A172 (cell line): ENCODE data around the gene SELENOM. TPM values are rescaled to one million over a fixed set of nuclear protein-coding genes. Genes with fewer than 3 reads are reported as not detected.

Experiments used
- DNase-seq: peaks from one replicate; pipeline ENCODE4 v3.0.0-alpha.2; 2015; ENCODE audit warnings: low spot score
- total RNA-seq: library from RNA; depleted of rRNA; stranded (reverse); fragments of >200 nt; shearing (Covaris generic); gene quantifications from 2 replicates; pipeline ENCODE4 v1.2.3, GENCODE V29; 2014; rRNA removed

SELENOM gene, protein sequence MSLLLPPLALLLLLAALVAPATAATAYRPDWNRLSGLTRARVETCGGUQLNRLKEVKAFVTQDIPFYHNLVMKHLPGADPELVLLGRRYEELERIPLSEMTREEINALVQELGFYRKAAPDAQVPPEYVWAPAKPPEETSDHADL
- total RNA-seq: 128 and 162 TPM in 2 replicates

DNA sequence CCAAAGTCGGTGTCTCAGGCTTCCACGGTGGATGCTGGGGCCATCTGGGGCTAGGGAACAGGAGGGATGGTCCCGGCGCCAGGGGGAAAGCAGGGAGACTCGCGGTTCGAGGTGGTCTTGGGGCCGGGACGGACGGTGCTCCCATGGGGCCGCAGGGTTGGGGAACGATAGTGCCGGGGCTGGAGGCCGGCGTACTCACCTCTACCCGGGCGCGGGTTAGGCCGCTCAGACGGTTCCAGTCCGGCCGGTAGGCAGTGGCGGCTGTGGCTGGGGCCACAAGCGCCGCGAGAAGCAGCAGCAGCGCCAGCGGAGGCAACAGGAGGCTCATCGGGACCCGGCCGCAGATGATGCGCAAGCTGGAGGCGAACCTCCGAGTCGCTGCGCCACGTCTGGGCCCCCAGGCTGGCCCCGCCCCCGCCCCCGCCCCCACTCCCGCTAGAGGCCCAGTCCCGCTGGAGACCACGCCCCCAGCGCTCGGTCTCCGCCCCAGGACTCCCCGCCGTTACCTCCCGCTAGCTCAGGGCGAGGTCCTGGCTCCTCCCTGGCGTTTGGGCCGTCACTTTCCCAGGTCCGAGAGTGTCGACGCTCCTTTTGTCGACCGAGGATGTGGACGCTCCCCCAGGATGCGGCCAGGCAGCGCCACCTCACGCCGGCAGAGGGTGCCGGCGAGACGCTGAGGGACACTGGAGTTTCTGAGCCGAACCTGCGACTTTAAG, at the start of gene SELENOM:
Gene SELENOM (minus strand): TSS at position 391 of the 716 bp plus-strand sequence. CDS start 63 bp downstream, at position 328.
- peak; percentile 87 for DNase-seq

GRCh38 chr22:31155422-31155821, 48.1 kb upstream of the SELENOM start:
- no peak for DNase-seq

DNA sequence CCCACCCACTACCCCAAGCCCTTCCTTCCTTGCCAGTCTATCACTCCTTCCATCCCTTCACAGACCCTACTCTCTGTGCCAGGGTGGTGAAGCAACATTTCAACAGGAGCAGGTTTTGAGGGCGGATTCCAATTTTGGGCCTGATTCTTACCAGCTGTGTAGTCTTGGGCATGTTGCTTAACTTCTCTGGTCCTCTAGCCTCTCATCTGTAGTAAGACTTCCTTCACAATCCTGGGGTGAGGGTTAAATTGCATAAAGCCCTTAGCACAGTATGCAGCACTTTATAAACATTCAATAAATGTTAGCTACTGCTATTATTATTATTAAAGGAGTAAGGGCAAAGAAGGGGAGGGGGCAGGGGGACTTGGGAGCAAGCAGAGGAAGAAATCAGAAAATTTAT, 47.6 kb upstream of the SELENOM start:
- DNase-seq: no peak

DNA sequence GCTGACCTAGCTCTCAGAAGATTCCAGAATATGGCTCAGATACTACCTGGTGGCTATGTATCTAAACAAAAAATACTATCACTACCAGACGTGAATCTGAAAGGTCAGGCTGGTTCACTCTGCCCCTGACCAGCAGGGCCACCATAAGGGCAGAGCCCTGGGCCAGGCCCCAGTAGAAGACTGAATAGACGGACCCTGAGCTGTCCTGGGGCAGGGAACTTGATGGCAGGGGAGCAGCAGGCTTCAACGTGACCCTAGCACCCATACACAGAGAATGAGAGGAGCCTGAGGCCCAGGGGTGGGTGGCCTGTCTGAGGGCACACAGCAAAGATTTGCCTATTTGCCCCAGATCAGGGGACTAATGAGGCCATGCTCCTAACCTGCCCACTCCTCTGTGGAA, 46.0 kb upstream of the SELENOM start:
- DNase-seq: no peak

GRCh38 chr22:31151872-31152271, 44.5 kb upstream of the SELENOM start:
- DNase-seq: no peak

DNA sequence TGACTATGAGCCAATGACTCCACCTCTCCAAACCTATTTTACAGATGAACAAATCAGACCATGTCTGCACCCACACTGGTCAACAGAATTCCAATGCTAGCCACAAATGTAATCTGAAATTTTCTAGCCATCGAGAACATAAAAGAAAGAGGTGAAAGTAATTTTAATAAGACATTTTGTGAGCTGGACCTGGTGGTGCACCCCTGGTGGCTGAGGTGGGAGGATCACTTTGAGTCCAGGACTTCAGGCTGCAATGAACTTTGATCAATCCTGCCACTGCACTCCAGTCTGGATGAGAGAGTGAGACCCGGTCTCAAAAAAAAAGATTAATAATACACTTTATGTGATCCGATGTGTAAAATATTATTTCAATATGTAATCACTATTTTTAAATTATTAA, 43.2 kb upstream of the SELENOM start:
- no peak for DNase-seq

DNA sequence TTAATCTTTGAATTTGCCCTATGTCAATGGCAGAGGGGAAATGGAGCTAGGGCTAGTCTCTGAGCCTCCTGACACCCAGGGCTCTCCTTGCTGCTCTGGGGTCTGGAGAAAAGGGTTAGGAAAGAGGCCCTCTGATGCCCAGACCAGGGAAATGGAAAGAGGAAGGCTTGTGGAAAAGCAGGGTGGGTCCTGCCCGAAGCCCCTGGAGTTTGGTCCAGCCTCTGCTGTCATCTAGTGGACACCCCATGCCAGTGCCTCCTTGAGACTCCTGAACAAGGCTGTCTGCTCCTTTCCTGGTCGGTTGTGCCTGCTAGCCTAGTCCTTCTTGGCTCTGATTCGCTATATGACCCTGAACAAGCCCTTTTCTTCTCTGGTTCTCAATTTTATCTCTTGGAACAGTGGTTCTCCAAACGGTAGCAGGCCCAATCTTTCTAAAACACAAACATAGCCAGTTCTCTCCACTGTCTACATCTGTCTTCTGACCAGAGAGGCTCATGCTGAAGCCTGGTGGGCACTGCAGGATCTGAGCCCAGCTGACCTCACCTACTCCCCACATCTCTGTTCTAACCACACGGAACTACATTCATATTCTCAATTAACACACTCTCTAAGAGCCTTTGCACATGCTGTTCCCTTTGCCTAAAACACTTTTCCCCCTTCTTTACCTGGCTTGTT, 41.7 kb upstream of the SELENOM start:
- DNase-seq: peak; percentile 57

GRCh38 chr22:31148488-31148887, 41.1 kb upstream of the SELENOM start:
- no peak for DNase-seq

GRCh38 chr22:31144223-31144622, 36.9 kb upstream of the SELENOM start:
- DNase-seq: peak; percentile 11

DNA sequence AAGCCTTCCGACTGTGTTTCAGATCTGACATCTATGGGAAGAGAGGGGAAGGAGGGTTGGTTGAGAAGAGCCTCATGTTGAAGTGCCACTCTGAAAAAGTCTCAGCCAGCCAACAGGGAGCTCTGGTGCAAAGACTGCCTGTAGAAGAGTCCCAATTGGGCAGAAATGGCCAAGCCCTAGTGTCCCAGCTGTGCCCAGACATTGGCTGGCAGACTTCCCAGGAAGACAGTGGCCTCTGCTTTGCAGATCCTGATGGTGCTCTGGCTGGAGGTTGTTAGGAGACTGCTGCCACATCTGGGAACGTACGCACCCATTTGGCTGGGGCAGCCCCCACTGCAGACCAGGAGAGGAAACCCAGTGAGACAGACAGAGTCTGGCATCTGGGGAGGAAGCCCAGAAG, 36.2 kb upstream of the SELENOM start:
- no peak for DNase-seq

DNA sequence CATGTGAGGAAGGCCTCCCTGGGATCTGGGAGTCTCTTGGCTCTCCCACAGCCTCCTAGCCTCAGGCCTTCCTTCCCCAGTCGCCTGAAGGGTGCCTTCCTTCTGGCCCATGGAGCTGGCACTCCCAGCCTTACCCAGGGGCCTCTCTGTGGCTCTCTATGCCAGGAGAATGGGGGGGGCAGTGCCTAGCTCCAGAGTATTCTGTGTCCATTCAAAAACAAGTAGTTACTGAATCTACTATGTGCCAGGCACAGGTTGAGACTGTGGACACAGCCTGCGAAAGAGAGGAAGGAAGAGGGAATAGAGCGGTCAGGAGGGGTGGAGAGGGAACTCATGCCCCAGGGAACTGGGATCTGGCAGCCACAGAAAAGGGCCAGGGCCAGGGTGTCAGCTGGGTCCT, 35.7 kb upstream of the SELENOM start:
- no peak for DNase-seq

DNA sequence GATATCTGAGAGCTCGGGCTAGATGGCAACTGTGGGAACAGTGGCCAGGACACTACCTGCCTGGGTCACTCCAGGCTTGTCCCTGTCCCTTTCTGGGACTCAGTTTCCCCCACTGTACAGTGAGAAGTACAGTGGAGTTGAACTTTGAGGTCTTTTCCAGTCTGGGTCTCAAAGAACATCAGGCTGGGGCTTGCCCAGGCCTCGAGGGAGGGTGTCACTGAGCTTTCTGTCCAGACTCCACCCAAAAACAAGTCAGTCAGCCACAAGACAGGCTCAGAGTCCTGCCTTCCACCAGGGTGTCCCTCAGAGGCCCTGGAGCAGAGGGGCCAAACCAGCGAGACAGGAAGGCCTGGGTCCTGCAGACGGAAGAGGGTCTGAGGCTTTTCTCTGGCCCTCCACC, 34.9 kb upstream of the SELENOM start:
- no peak for DNase-seq

DNA sequence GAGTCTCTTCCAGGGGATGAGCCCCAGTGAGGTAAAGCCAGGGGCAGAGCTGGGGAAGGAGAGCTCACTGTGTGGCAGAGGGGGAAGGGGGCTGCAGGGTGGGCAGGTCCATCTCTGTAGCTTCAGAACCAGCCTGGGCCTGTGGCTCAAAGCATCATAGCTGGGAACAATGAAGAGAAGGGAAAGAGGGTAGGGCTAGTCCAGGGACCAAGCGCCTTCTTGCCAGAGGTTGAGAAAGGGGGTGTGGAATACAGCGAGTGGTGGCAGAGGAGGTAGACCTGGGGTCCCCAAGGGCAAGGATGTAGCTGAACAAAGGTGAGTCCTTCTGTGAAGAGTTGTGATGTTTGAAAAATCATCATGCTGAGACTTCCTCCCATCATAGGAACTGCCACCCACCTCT, 34.2 kb upstream of the SELENOM start:
- DNase-seq: no peak

DNA sequence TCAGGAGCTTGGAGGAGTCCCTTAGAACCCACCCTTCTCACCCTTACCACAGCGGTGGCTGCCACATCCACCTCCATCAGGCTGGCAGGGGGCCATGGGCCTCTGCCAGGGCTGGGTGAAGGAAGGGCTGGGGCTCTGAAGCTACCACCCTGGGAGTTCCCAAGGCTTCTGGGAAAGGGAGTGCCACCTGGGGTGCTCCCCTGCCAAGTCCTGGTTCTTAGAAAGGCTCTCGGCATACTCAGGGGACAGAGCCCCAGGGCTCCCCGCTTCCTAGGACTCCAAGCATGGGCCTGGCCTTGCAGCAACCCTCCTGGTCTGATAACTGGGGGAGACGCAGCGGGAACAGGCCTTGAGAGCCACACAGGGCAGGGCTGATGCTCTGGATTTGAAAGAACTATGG, 33.4 kb upstream of the SELENOM start:
- DNase-seq: no peak

GRCh38 chr22:31139866-31140716, 32.7 kb upstream of the SELENOM start, which contains the start of gene PLA2G3:
TSS of gene PLA2G3 (minus strand) at chr22:31140508. CDS start at chr22:31140354, 154 bp downstream.
- no peak for DNase-seq

DNA sequence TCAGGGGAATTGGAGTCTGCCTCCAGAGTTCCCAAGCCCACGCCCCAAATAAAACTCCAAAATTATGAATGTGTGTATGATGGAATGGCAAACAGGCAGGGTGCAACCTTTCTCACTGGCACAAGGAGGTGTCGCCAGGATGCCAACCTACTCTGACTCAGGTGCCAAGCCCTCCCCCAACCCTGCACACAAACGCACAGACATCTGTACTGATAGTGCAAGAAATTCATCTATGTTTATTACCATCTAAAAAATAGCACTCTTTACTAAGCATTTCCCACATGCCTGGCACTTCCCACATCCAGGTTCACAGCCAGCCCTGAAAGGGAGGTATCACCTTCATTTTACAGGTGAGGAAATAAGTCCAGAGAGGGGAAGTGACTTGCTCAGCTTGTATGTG, 31.7 kb upstream of the SELENOM start:
- DNase-seq: no peak

DNA sequence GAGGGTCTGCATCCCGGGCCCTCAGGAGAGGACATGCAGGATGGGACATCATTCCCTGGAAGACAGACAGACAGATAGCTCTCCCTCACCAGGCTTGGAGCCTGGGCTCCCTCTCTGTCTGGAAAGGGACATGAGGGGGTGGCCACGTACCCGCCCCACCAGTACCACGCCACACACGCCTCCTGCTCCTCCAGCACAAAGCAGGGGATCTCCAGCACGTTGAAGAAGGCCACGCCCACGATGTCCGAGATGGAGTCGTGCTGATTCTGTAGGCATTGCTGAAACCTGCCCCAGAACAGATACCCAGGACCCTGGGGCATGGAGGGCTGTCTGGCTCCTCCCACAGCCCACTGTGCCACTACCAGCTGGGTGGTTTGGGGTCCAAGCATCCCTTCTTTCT, 30.8 kb upstream of the SELENOM start:
- no peak for DNase-seq

- DNase-seq: no peak
Measured at GRCh38 chr22:31137721-31138120, 30.4 kb upstream of the SELENOM start.

GRCh38 chr22:31136711-31137110, 29.3 kb upstream of the SELENOM start:
- no peak for DNase-seq

GRCh38 chr22:31136155-31136554, 28.8 kb upstream of the SELENOM start:
- DNase-seq: no peak

DNA sequence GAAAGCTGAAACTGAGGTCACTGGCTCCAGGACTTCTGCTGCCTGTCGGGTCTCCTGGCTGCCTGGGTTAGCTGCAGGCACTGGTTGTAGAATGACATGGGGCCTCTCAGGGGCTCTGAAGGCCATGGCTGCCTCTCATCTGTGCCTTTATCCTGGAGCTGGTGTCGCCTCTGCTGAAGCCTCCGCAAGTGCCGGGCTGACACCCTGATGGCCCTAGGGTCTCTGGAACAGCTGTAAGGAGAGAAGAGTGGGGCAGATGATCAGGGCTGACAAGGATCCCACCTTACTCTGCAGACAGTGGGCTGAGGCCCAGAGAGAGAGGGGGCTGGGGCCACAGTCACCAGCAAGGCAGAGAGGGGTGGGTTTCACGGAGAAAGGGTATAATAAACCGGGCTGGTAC, 28.3 kb upstream of the SELENOM start:
- DNase-seq: no peak

DNA sequence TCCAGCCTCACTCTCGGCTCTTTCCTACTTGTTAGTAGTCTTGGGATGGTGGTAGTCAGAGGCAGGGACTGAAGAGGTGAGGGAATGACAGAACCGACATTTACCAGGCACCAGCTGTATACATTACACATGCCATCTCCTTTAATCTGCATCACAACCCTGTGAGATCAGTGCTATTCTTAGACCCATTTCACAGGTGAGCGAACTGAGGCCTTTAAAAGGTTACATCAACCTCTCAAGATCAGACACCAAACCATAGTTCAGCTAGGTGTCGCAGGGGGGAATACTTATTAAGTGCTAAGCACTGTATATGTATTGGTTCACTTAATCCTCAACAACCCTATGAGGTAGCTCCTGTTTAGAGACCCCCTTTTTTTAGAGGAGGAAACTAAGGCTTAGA, 27.3 kb upstream of the SELENOM start:
- DNase-seq: no peak
